Tibial nerve (tissue), 4 donors: ENCODE results near the gene PRKCE.

ENCODE experiments used
- CTCF ChIP-seq, 5 experiments: fragments of 200-600 bp in 3 of 5; fragments of 450-650 bp in 2 of 5; sonication (generic) in 3 of 5; IDR thresholded peaks; one replicate each; pipeline ENCODE4 v1.5.1; 2016 to 2019; ENCODE audit warnings: antibody characterized with exemption in 5 of 5, mild to moderate bottlenecking in 3 of 5, moderate library complexity in 2 of 5
- EP300 ChIP-seq, 2 donors: sonication (generic); formaldehyde crosslinking; IDR thresholded peaks; one replicate each; pipeline ENCODE4 v1.6.1; 2017; ENCODE audit warnings: antibody characterized with exemption in 2 of 2, mild to moderate bottlenecking in 1 of 2
- POLR2A ChIP-seq, 2 donors: fragments of 450-650 bp; IDR thresholded peaks; one replicate each; pipeline ENCODE4 v1.6.1; 2017; ENCODE audit warnings: antibody characterized with exemption in 2 of 2, mild to moderate bottlenecking in 2 of 2, moderate library complexity in 2 of 2

- TF ChIP-seq POLR2A (IDR thresholded peaks at IDR 0.05) = no peak
- TF ChIP-seq CTCF (IDR thresholded peaks at IDR 0.05) = no peak
- TF ChIP-seq EP300 (IDR thresholded peaks at IDR 0.05) = no peak
Measured at GRCh38 chr2:46147626-46148368, 496.3 kb downstream of the PRKCE start.
